Hepatocyte (in vitro differentiated cells): Measurements from ENCODE around the gene AKT2.

Experiments
- EZH2 ChIP-seq: fragments of 200-600 bp; sonication (generic); IDR thresholded peaks from 2 replicates; pipeline ENCODE4 v1.6.1; 2016; ENCODE audit warnings: antibody characterized with exemption, mild to moderate bottlenecking, borderline replicate concordance
- TF ChIP-seq, protein P1 (sequence below): fragments of 200-600 bp; sonication (generic); IDR thresholded peaks from 2 replicates; pipeline ENCODE4 v1.5.1; 2016; ENCODE audit warnings: antibody characterized with exemption, mild to moderate bottlenecking; ENCODE audit not compliant: poor library complexity

DNA sequence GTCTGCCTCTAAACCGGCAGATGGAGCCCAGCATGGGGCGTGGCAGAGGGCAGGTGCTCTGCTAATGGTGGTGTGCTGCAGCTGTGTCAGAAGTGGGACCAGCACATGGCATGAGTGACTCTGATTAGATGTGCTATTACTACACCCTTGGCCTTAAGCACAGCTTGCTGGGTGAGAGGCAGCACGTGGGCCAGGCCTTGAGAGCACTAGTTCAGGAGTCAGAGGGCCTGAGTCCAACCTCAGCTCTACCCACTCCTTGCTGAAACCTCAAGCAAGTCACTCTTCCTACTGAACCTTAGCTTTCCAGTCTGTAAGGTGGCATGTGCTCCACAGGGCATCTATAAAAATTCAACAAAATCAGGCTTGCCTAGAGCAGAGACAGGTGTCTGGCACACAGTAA, 22.7 kb downstream of the AKT2 start:
- TF ChIP-seq EZH2, result no peak
- TF ChIP-seq, protein P1, sequence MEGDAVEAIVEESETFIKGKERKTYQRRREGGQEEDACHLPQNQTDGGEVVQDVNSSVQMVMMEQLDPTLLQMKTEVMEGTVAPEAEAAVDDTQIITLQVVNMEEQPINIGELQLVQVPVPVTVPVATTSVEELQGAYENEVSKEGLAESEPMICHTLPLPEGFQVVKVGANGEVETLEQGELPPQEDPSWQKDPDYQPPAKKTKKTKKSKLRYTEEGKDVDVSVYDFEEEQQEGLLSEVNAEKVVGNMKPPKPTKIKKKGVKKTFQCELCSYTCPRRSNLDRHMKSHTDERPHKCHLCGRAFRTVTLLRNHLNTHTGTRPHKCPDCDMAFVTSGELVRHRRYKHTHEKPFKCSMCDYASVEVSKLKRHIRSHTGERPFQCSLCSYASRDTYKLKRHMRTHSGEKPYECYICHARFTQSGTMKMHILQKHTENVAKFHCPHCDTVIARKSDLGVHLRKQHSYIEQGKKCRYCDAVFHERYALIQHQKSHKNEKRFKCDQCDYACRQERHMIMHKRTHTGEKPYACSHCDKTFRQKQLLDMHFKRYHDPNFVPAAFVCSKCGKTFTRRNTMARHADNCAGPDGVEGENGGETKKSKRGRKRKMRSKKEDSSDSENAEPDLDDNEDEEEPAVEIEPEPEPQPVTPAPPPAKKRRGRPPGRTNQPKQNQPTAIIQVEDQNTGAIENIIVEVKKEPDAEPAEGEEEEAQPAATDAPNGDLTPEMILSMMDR, result no peak
